IPS-18c (cell line): ENCODE results near the gene BANP.
"Not testable (repeated sequence)": the region's sequence is repeated elsewhere in the genome, so short reads cannot be mapped to it uniquely, and the experiment has no call there.

ENCODE experiments used
- H3K4me3 ChIP-seq: 2 replicates; pipeline ENCODE4 v1.7.0; 2013; ENCODE audit warnings: low read depth, mild to moderate bottlenecking, low read length, moderate library complexity; ENCODE audit not compliant: insufficient read depth
- H3K9me3 ChIP-seq: one replicate; pipeline ENCODE4 v1.6.1; 2013; ENCODE audit warnings: mild to moderate bottlenecking, low read length, moderate library complexity; ENCODE audit not compliant: control insufficient read depth, insufficient read depth

The BANP gene

GRCh38 chr16:88013766-88014251 lies 62.6 kb downstream of the BANP start:
- H3K4me3 ChIP-seq = no peak overlapping the region
- peaks cover 3% of the 10 kb centered on the region for H3K9me3 ChIP-seq

GRCh38 chr16:88014252-88014781 lies 63.1 kb downstream of the BANP start:
- Histone ChIP-seq H3K9me3 (peaks cover 3% of the 10 kb centered on the region), H3K4me3 (no peak overlapping the region)

GRCh38 chr16:88014954-88015805 lies 63.9 kb downstream of the BANP start:
- Histone ChIP-seq H3K4me3 (no peak overlapping the region), H3K9me3 (peaks cover 3% of the 10 kb centered on the region)

GRCh38 chr16:88015806-88016140 lies 64.5 kb downstream of the BANP start:
- H3K4me3 ChIP-seq = no peak overlapping the region
- no peaks in the 10 kb centered on the region for H3K9me3 ChIP-seq

GRCh38 chr16:88016386-88016785 lies 65.2 kb downstream of the BANP start:
- not testable (repeated sequence) for H3K9me3 ChIP-seq, H3K4me3 ChIP-seq

GRCh38 chr16:88016964-88017363 lies 65.7 kb downstream of the BANP start:
- no peaks in the 10 kb centered on the region for H3K9me3 ChIP-seq
- no peak overlapping the region for H3K4me3 ChIP-seq

GRCh38 chr16:88017587-88018101 lies 66.4 kb downstream of the BANP start:
- Histone ChIP-seq H3K4me3 (no peak overlapping the region), H3K9me3 (no peaks in the 10 kb centered on the region)

GRCh38 chr16:88018382-88018781 lies 67.1 kb downstream of the BANP start:
- H3K9me3 ChIP-seq, H3K4me3 ChIP-seq: not testable (repeated sequence)

- H3K9me3 ChIP-seq, H3K4me3 ChIP-seq: not testable (repeated sequence)
Measured at GRCh38 chr16:88019041-88019820, 68.0 kb downstream of the BANP start.

- no peaks in the 10 kb centered on the region for H3K9me3 ChIP-seq
- H3K4me3 ChIP-seq = no peak overlapping the region
Measured at GRCh38 chr16:88019821-88020515, 68.7 kb downstream of the BANP start.

- no peak overlapping the region for H3K4me3 ChIP-seq
- H3K9me3 ChIP-seq = no peaks in the 10 kb centered on the region
Measured at GRCh38 chr16:88020516-88020885, 69.3 kb downstream of the BANP start.

- not testable (repeated sequence) for H3K4me3 ChIP-seq
Measured at GRCh38 chr16:88021041-88021970, 70.1 kb downstream of the BANP start.

GRCh38 chr16:88022076-88023042 lies 71.1 kb downstream of the BANP start:
- H3K9me3 ChIP-seq = no peaks in the 10 kb centered on the region
- no peak overlapping the region for H3K4me3 ChIP-seq

More at GRCh38 chr16:88021041-88021970, 70.1 kb downstream of the BANP start:
- not testable (repeated sequence) for H3K9me3 ChIP-seq

GRCh38 chr16:88023366-88023765 lies 72.1 kb downstream of the BANP start:
- H3K9me3 ChIP-seq = no peaks in the 10 kb centered on the region
- no peak overlapping the region for H3K4me3 ChIP-seq

GRCh38 chr16:88023786-88024185 lies 72.6 kb downstream of the BANP start:
- H3K9me3 ChIP-seq = no peaks in the 10 kb centered on the region
- no peak overlapping the region for H3K4me3 ChIP-seq
